Neural cell (in vitro differentiated cells): Measurements from ENCODE around the gene MRPS5. TPM values are rescaled to one million over a fixed set of nuclear protein-coding genes. Genes with fewer than 3 reads are reported as not detected.

Experiments
- H2AFZ ChIP-seq: fragments of 200-600, 300-800 bp; sonication (generic), shearing (Covaris generic); 2 replicates; pipeline ENCODE4 v1.6.0; 2014; ENCODE audit warnings: low read depth, mild to moderate bottlenecking, antibody characterized with exemption, low read length, moderate library complexity
- H3F3A ChIP-seq: fragments of 200-600 bp; shearing (Covaris generic); 2 replicates; pipeline ENCODE4 v1.6.1; 2016; ENCODE audit warnings: mild to moderate bottlenecking, moderate library complexity, mixed read lengths, antibody characterized with exemption, low read length; ENCODE audit not compliant: insufficient read depth, poor library complexity, severe bottlenecking
- H3K27ac ChIP-seq: fragments of 200-600, 300-800 bp; sonication (generic), shearing (Covaris generic); 2 replicates; pipeline ENCODE4 v1.5.1; 2014; ENCODE audit warnings: mild to moderate bottlenecking, low read length, moderate library complexity
- H3K27me3 ChIP-seq: fragments of 300-800, 200-600 bp; sonication (generic), shearing (Covaris generic); 2 replicates; pipeline ENCODE4 v1.6.0; 2014; ENCODE audit warnings: mild to moderate bottlenecking, low read depth, low read length, moderate library complexity; ENCODE audit not compliant: insufficient read depth
- H3K36me3 ChIP-seq: fragments of 300-800, 200-600 bp; sonication (generic), shearing (Covaris generic); 2 replicates; pipeline ENCODE4 v1.5.1; 2014; ENCODE audit warnings: mild to moderate bottlenecking, antibody characterized with exemption, low read length, moderate library complexity; ENCODE audit not compliant: insufficient read depth
- H3K4me2 ChIP-seq: fragments of 300-800, 200-600 bp; sonication (generic), shearing (Covaris generic); 2 replicates; pipeline ENCODE4 v1.6.0; 2014; ENCODE audit warnings: mild to moderate bottlenecking, low read length
- H3K4me3 ChIP-seq: fragments of 300-800, 200-600 bp; sonication (generic), shearing (Covaris generic); 2 replicates; pipeline ENCODE4 v1.5.1; 2014; ENCODE audit warnings: mild to moderate bottlenecking, low read length, moderate library complexity
- H3K79me2 ChIP-seq: fragments of 200-600 bp; shearing (Covaris generic); replicated peaks from 2 replicates; pipeline ENCODE4 v1.6.0; 2014; ENCODE audit warnings: mild to moderate bottlenecking, low read length, moderate library complexity; ENCODE audit not compliant: insufficient read depth
- H3K9ac ChIP-seq: fragments of 300-800, 200-600 bp; sonication (generic), shearing (Covaris generic); 2 replicates; pipeline ENCODE4 v1.6.1; 2016; ENCODE audit warnings: mild to moderate bottlenecking, low read length, mixed read lengths
- H3K9me2 ChIP-seq: fragments of 200-600 bp; shearing (Covaris generic); 2 replicates; pipeline ENCODE4 v1.6.1; 2016; ENCODE audit warnings: mild to moderate bottlenecking, low read length, mixed read lengths; ENCODE audit not compliant: insufficient read depth
- H3K9me3 ChIP-seq: fragments of 200-600, 300-800 bp; sonication (generic), shearing (Covaris generic); 2 replicates; pipeline ENCODE4 v1.6.1; 2016; ENCODE audit warnings: mild to moderate bottlenecking, mixed run types, low read length, moderate library complexity, mixed read lengths
- H4K20me1 ChIP-seq: fragments of 200-600 bp; shearing (Covaris generic); 2 replicates; pipeline ENCODE4 v1.6.1; 2016; ENCODE audit warnings: mild to moderate bottlenecking, mixed run types; ENCODE audit not compliant: insufficient read depth
- CTCF ChIP-seq: fragments of 450-650 bp; IDR thresholded peaks from 2 replicates; pipeline ENCODE4 v1.5.1; 2014; ENCODE audit warnings: antibody characterized with exemption, mild to moderate bottlenecking, moderate library complexity; ENCODE audit not compliant: poor library complexity, severe bottlenecking
- EP300 ChIP-seq: fragments of 450-650 bp; conservative IDR thresholded peaks from 2 replicates; pipeline ENCODE4 v1.6.1; 2014; ENCODE audit warnings: antibody characterized with exemption, mild to moderate bottlenecking, moderate library complexity; ENCODE audit not compliant: poor library complexity, severe bottlenecking
- EZH2 ChIP-seq: fragments of 200-600, 300-800 bp; shearing (Covaris generic), sonication (generic); IDR thresholded peaks from 2 replicates; pipeline ENCODE4 v1.6.1; 2014; ENCODE audit warnings: antibody characterized with exemption, low read length, borderline replicate concordance, mild to moderate bottlenecking; ENCODE audit not compliant: insufficient read depth, poor library complexity, severe bottlenecking
- MXI1 ChIP-seq: fragments of 450-650 bp; conservative IDR thresholded peaks from 2 replicates; pipeline ENCODE4 v1.6.1; 2014; ENCODE audit warnings: antibody characterized with exemption, mild to moderate bottlenecking; ENCODE audit not compliant: poor library complexity, severe bottlenecking
- POLR2AphosphoS5 ChIP-seq: IDR thresholded peaks from 2 replicates; pipeline ENCODE4 v1.6.1; 2012
- RAD21 ChIP-seq: fragments of 450-650 bp; conservative IDR thresholded peaks from 2 replicates; pipeline ENCODE4 v1.6.1; 2014; ENCODE audit warnings: antibody characterized with exemption, mild to moderate bottlenecking, moderate library complexity
- REST ChIP-seq: IDR thresholded peaks from 2 replicates; pipeline ENCODE4 v1.6.1; 2012; ENCODE audit warnings: borderline replicate concordance
- SMC3 ChIP-seq: fragments of 450-650 bp; conservative IDR thresholded peaks from 2 replicates; pipeline ENCODE4 v1.6.1; 2014; ENCODE audit warnings: antibody characterized with exemption, mild to moderate bottlenecking, moderate library complexity; ENCODE audit not compliant: poor library complexity
- TAF1 ChIP-seq: IDR thresholded peaks from 2 replicates; pipeline ENCODE4 v1.6.1; 2012; ENCODE audit warnings: low read depth
- polyA plus RNA-seq: library from polyadenylated mRNA; depleted of rRNA; stranded (reverse); fragments of >200 nt; gene quantifications from 2 replicates; pipeline ENCODE4 v1.2.3, GENCODE V29; 2014

Gene MRPS5
- polyA plus RNA-seq, 1 donor from 2014 or later = 167 TPM

- Histone ChIP-seq H3K9me3 (peaks cover 13% of the 10 kb centered on the region), H3K27ac (no peak overlapping the region)
Measured at GRCh38 chr2:95050385-95051300, 71.0 kb downstream of the MRPS5 start.

GRCh38 chr2:95049961-95050360 is 71.6 kb downstream of the MRPS5 start:
- H3K4me3 ChIP-seq = no peak overlapping the region
- H3K79me2 ChIP-seq = no peaks in the 10 kb centered on the region
- H3K27ac ChIP-seq = no peak overlapping the region
- H3K9me2 ChIP-seq = no peaks in the 10 kb centered on the region
- H3K9me3 ChIP-seq = peaks cover 13% of the 10 kb centered on the region
- TF ChIP-seq EP300 (no peak), RAD21 (no peak), MXI1 (no peak), POLR2AphosphoS5 (no peak), EZH2 (no peak), SMC3 (no peak), REST (no peak), TAF1 (no peak), CTCF (no peak)
- no peak overlapping the region for H3K9ac ChIP-seq
- no peaks in the 10 kb centered on the region for H3K36me3 ChIP-seq
- no peak overlapping the region for H3K4me2 ChIP-seq
- no peaks in the 10 kb centered on the region for H3F3A ChIP-seq
- no peaks in the 10 kb centered on the region for H4K20me1 ChIP-seq
- H3K27me3 ChIP-seq = no peaks in the 10 kb centered on the region
- no peak overlapping the region for H2AFZ ChIP-seq

More at GRCh38 chr2:95050385-95051300, 71.0 kb downstream of the MRPS5 start:
- no peaks in the 10 kb centered on the region for H3K79me2 ChIP-seq
- H2AFZ ChIP-seq = no peak overlapping the region
- no peaks in the 10 kb centered on the region for H3F3A ChIP-seq
- no peaks in the 10 kb centered on the region for H4K20me1 ChIP-seq
- no peak overlapping the region for H3K4me2 ChIP-seq
- H3K36me3 ChIP-seq = no peaks in the 10 kb centered on the region
- no peak for TF ChIP-seq SMC3
- no peak for TF ChIP-seq TAF1
- TF ChIP-seq EZH2 = no peak
- no peak for TF ChIP-seq CTCF
- no peak for TF ChIP-seq POLR2AphosphoS5
- no peak overlapping the region for H3K4me3 ChIP-seq
- no peaks in the 10 kb centered on the region for H3K9me2 ChIP-seq
- H3K9ac ChIP-seq = no peak overlapping the region
- H3K27me3 ChIP-seq = no peaks in the 10 kb centered on the region
